Hepatocyte (in vitro differentiated cells): Measurements from ENCODE around the gene GNPTG. TPM values are rescaled to one million over a fixed set of nuclear protein-coding genes. Genes with fewer than 3 reads are reported as not detected.

Experiments
- DNase-seq: peaks from one replicate; pipeline ENCODE4 v3.0.0-alpha.2; 2016; ENCODE audit warnings: low spot score
- H2AFZ ChIP-seq: fragments of 200-600 bp; sonication (generic); 2 replicates; pipeline ENCODE4 v1.6.0; 2016; ENCODE audit warnings: antibody characterized with exemption, mild to moderate bottlenecking
- H3K27ac ChIP-seq: fragments of 200-600 bp; sonication (generic); 2 replicates; pipeline ENCODE4 v1.5.1; 2016; ENCODE audit warnings: mild to moderate bottlenecking
- H3K27me3 ChIP-seq: fragments of 200-600 bp; sonication (generic); 2 replicates; pipeline ENCODE4 v1.6.1; 2016
- H3K36me3 ChIP-seq: fragments of 200-600 bp; sonication (generic); replicated peaks from 2 replicates; pipeline ENCODE4 v1.5.1; 2016; ENCODE audit warnings: low read depth; ENCODE audit not compliant: insufficient read depth
- H3K4me1 ChIP-seq: fragments of 200-600 bp; sonication (generic); 2 replicates; pipeline ENCODE4 v1.5.1; 2016; ENCODE audit warnings: mild to moderate bottlenecking, moderate library complexity; ENCODE audit not compliant: insufficient read depth
- H3K4me2 ChIP-seq: fragments of 200-600 bp; sonication (generic); 2 replicates; pipeline ENCODE4 v1.6.0; 2016
- H3K4me3 ChIP-seq: fragments of 200-600 bp; sonication (generic); 2 replicates; pipeline ENCODE4 v1.5.1; 2016; ENCODE audit warnings: mild to moderate bottlenecking
- H3K79me2 ChIP-seq: fragments of 200-600 bp; sonication (generic); 2 replicates; pipeline ENCODE4 v1.6.0; 2017; ENCODE audit warnings: mild to moderate bottlenecking
- H3K9me2 ChIP-seq: fragments of 200-600 bp; sonication (generic); replicated peaks from 2 replicates; pipeline ENCODE4 v1.6.0; 2017; ENCODE audit warnings: mild to moderate bottlenecking; ENCODE audit not compliant: insufficient read depth
- H3K9me3 ChIP-seq: fragments of 200-600 bp; sonication (generic); 2 replicates; pipeline ENCODE4 v1.5.1; 2016; ENCODE audit warnings: low read depth, mild to moderate bottlenecking
- H4K20me1 ChIP-seq: fragments of 200-600 bp; sonication (generic); 2 replicates; pipeline ENCODE4 v1.6.0; 2016; ENCODE audit warnings: mild to moderate bottlenecking; ENCODE audit not compliant: insufficient read depth, poor library complexity, severe bottlenecking
- EZH2 ChIP-seq: fragments of 200-600 bp; sonication (generic); IDR thresholded peaks from 2 replicates; pipeline ENCODE4 v1.6.1; 2016; ENCODE audit warnings: antibody characterized with exemption, mild to moderate bottlenecking, borderline replicate concordance
- EZH2phosphoT487 ChIP-seq: fragments of 200-600 bp; sonication (generic); IDR thresholded peaks from one replicate; pipeline ENCODE4 v1.6.1; 2018; ENCODE audit warnings: antibody characterized with exemption, mild to moderate bottlenecking, low read depth, moderate library complexity; ENCODE audit not compliant: unreplicated experiment, severe bottlenecking
- WGBS: methylation state at CpG from one replicate; pipeline ENCODE4 v1.1.6; 2016; ENCODE audit warnings: low lambda C conversion rate; ENCODE audit errors: missing lambda C conversion rate; 5-methylcytosine and 5-hydroxymethylcytosine counted together
- polyA plus RNA-seq: library from polyadenylated mRNA; unstranded; fragments of >200 nt; fragmentation: Nextera tagmentation; extraction: Ambion mirVana; gene quantifications from 2 replicates; pipeline ENCODE4 v1.2.1, GENCODE V29; 2016
- total RNA-seq: library from RNA; depleted of rRNA; stranded (reverse); fragments of >200 nt; gene quantifications from 2 replicates; pipeline ENCODE4 v1.2.3, GENCODE V29; 2014
- TF ChIP-seq, protein P1 (sequence below): fragments of 200-600 bp; sonication (generic); IDR thresholded peaks from 2 replicates; pipeline ENCODE4 v1.5.1; 2016; ENCODE audit warnings: antibody characterized with exemption, mild to moderate bottlenecking; ENCODE audit not compliant: poor library complexity

GNPTG gene
- total and polyA plus RNA-seq, 2 experiments from 2014 or later, result 76.6 to 133 TPM

DNA sequence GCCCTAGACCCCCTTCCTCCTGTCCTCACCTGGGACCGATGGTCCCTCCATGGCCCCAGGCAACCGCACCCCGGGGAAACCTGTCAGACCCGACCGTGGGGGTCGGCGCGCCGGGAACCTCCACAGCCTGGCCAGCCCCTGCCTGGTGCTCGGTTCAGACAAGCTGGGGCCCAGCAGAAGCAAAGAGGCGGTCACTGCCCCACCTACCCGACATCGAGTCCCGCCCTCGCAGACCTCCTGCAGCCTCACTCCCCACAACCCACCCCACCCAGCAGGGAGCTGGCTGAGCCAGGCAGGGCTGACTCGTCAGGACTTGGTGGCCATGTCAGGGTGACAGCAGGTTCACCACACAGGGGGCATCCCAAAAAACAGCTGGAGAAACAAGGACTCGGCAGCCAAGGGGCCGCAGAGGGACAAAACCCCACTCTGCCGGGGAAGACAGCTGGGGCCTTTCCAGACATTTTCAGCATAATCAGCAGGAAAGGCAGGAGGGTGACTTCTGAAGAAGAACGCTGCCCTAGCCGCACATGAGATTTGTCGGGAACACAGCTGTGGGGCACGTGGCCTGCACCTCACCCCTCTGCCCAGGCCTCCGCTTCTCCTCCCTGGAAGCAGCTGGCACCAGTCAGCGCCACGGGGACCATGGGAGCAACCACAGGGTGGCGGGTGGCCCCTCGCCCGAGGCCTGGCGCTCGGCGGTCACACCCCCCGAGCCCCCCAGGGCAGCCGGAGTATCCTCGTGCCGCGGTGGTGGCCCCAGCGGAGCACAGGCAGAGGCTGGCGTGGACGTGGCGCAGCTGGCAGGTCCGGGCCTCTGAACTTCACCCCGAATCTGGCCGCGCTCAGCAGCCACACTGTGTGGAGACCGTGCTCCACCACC is 22.9 kb downstream of the GNPTG start:
- WGBS, result 95% methylated on average over 37 of the region's 46 CpGs
- H3K4me2 ChIP-seq, result no peak overlapping the region
- H3K4me3 ChIP-seq, result no peak overlapping the region
- peaks cover 7% of the 10 kb centered on the region for H3K4me1 ChIP-seq
- H2AFZ ChIP-seq, result no peak overlapping the region
- H3K36me3 ChIP-seq, result no peaks in the 10 kb centered on the region
- no peaks in the 10 kb centered on the region for H3K27me3 ChIP-seq
- peaks cover 20% of the 10 kb centered on the region for H4K20me1 ChIP-seq
- H3K27ac ChIP-seq, result no peak overlapping the region
- no peaks in the 10 kb centered on the region for H3K9me3 ChIP-seq
- DNase-seq, result no peak
- H3K79me2 ChIP-seq, result no peaks in the 10 kb centered on the region
- H3K9me2 ChIP-seq, result no peaks in the 10 kb centered on the region
- TF ChIP-seq EZH2 (no peak), EZH2phosphoT487 (no peak)
- TF ChIP-seq, protein P1, sequence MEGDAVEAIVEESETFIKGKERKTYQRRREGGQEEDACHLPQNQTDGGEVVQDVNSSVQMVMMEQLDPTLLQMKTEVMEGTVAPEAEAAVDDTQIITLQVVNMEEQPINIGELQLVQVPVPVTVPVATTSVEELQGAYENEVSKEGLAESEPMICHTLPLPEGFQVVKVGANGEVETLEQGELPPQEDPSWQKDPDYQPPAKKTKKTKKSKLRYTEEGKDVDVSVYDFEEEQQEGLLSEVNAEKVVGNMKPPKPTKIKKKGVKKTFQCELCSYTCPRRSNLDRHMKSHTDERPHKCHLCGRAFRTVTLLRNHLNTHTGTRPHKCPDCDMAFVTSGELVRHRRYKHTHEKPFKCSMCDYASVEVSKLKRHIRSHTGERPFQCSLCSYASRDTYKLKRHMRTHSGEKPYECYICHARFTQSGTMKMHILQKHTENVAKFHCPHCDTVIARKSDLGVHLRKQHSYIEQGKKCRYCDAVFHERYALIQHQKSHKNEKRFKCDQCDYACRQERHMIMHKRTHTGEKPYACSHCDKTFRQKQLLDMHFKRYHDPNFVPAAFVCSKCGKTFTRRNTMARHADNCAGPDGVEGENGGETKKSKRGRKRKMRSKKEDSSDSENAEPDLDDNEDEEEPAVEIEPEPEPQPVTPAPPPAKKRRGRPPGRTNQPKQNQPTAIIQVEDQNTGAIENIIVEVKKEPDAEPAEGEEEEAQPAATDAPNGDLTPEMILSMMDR, result no peak

GRCh38 chr16:1375298-1375640 is 23.5 kb downstream of the GNPTG start:
- Histone ChIP-seq H3K36me3 (no peaks in the 10 kb centered on the region), H3K79me2 (no peaks in the 10 kb centered on the region), H3K4me2 (no peak overlapping the region), H3K27ac (no peak overlapping the region), H3K9me3 (no peaks in the 10 kb centered on the region), H3K9me2 (no peaks in the 10 kb centered on the region), H3K4me1 (peaks cover 7% of the 10 kb centered on the region), H4K20me1 (peaks cover 20% of the 10 kb centered on the region), H3K4me3 (no peak overlapping the region), H3K27me3 (no peaks in the 10 kb centered on the region), H2AFZ (no peak overlapping the region)
- 96% methylated on average over 21 of the region's 24 CpGs for WGBS
- DNase-seq, result no peak
- TF ChIP-seq EZH2, result no peak
- TF ChIP-seq, protein P1, result no peak
- no peak for TF ChIP-seq EZH2phosphoT487

- Histone ChIP-seq H3K36me3 (no peaks in the 10 kb centered on the region), H3K27me3 (no peaks in the 10 kb centered on the region), H4K20me1 (peaks cover 20% of the 10 kb centered on the region), H3K9me3 (no peaks in the 10 kb centered on the region), H3K79me2 (no peaks in the 10 kb centered on the region), H3K4me2 (no peak overlapping the region), H3K4me3 (no peak overlapping the region), H2AFZ (no peak overlapping the region), H3K9me2 (no peaks in the 10 kb centered on the region), H3K27ac (no peak overlapping the region), H3K4me1 (peaks cover 7% of the 10 kb centered on the region)
- TF ChIP-seq, protein P1, result no peak
- no peak for TF ChIP-seq EZH2phosphoT487
- no peak for TF ChIP-seq EZH2
- 95% methylated on average over 17 of the region's 19 CpGs for WGBS
- DNase-seq, result no peak
Measured at GRCh38 chr16:1375741-1376410, 24.1 kb downstream of the GNPTG start.
